ENCODE measurements around the gene PLCD4.
A peak's percentile ranks its signal among the peaks of the same experiment; 100 is the strongest.

The PLCD4 gene

DNA sequence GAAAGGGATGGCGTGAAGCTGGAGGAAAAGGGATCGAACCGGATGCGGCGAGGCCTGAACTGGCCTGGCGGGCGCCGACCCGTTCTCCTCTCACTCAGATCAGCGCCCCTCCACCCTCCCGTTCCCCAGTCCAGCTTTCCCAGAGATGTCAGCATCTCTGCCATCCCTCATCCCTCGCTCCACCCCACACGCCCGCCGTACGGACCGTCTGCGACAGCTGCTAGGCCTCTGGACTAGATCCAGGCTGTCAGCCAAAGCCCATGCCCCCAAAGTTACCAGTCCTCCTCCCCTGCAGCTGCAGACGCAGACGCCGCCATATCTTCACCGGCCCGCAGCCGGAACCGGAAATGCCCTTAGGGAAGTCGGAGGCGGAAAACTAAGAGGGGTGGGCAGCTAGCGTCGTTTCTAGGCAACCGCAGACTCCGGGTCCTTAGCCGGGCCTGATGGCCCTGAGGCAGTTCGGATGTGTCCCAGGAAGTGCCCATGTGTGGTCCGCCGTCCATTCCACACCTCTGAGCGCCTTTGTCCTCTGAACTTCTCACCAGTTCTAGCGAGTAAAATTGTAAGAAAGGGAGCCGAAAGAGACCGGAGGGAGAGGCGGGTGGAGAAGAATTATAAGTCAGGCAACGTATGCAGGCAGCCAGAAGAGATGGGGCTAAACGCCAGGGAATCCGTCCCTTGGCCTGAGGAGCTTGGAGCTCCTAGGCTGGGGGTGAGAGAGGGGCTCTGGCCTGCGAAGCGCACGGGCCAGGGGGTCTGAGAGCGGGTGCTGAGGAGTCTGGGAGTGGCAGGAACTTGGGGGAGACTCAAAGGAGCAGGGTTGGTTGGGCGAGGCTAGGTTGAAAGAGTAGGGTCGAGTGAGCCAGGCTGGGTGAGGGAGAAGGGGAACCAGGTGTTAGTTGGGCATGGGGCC, 64.2 kb downstream of the PLCD4 start, which contains the start of the genes RNF25 and STK36:
Gene RNF25 (minus strand): TSS at position 349 of the 913 bp plus-strand sequence. CDS start 32 bp downstream, at position 317.
Gene STK36 (plus strand): TSS at position 433 of the 913 bp plus-strand sequence. CDS start 744 bp downstream, outside the sequence.
- DNase-seq, result peak; percentile 88

DNA sequence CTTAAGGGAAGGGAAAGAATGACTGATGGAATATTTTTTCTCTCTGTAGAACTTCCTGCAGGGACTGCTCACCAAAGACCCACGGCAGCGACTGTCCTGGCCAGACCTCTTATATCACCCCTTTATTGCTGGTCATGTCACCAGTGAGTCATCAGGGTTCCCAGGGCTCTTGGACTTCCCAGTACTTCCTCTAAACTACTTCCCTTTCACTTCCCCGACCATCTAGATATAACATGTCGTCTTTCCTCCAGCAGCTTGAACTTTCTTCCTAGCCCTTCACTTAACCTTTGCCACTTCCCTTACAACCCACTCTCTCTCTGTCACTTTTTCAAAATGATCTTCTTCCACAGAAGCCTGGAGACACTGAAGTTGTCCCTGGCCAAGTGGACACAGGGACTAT, 71.4 kb downstream of the PLCD4 start:
- no peak for DNase-seq

DNA sequence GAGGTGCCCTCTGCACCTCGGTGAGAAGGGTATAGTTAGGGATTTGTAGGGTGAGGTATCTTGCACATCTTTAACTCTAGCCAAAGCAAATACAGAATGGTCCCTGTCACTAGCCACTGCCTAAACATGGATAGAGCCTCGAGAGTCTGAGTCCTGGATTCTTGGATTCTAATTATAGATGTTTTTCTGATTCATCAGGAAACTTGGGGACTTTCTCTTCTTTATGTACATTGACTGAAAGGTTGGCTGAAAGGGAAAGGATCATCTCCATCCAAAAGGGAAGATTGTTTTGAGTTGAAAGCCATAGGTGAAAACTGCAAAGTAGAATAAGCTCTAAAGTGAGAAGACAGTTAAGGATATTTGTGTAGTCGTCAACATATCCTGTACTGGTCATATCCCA, 72.4 kb downstream of the PLCD4 start:
- no peak for DNase-seq

Data from NCI-H1694 treated with DMSO at 0.1 percent for 48 hours (cell line).